HEK293 (cell line): ENCODE data around the gene BCAS3.

ENCODE experiments used
- CTCF ChIA-PET: fragments of 350-600 bp; formaldehyde crosslinking; extraction: SDS; loops from one replicate; lab custom pipeline; 2021; ENCODE audit warnings: antibody characterized with exemption; lab: Yijun Ruan, JAX
- POLR2A ChIA-PET: fragments of 300-600 bp; formaldehyde crosslinking; extraction: SDS; loops from one replicate; lab custom pipeline; 2020; ENCODE audit warnings: antibody characterized with exemption, inconsistent platforms; lab: Yijun Ruan, JAX
- H3K27ac ChIP-seq: fragments of 200-500 bp; sonication (Bioruptor generic); 2 replicates; pipeline ENCODE4 v1.5.1; 2014; ENCODE audit warnings: low read depth, low read length, control low read depth, inconsistent platforms; ENCODE audit errors: extremely low read depth
- H3K36me3 ChIP-seq, 2 experiments: fragments of 200-500 bp in 1 of 2; sonication (Bioruptor generic) in 1 of 2; 1 replicate in 1 of 2; 2 replicates in 1 of 2; pipeline ENCODE4 v1.5.1; 2014 to 2017; ENCODE audit warnings: inconsistent platforms in 2 of 2, low read length in 2 of 2; ENCODE audit not compliant: control insufficient read depth in 2 of 2, insufficient read depth in 1 of 2
- H3K4me1 ChIP-seq: fragments of 200-500 bp; sonication (Bioruptor generic); 2 replicates; pipeline ENCODE4 v1.5.1; 2014; ENCODE audit warnings: mild to moderate bottlenecking, low read length, inconsistent platforms; ENCODE audit not compliant: control insufficient read depth, insufficient read depth
- H3K4me3 ChIP-seq: 2 replicates; pipeline ENCODE4 v1.5.1; 2011; ENCODE audit warnings: low read depth, mild to moderate bottlenecking, control low read depth, low read length, moderate library complexity
- H3K9me3 ChIP-seq: fragments of 200-500 bp; sonication (Bioruptor generic); 2 replicates; pipeline ENCODE4 v1.5.1; 2014; ENCODE audit warnings: low read depth, low read length, inconsistent platforms; ENCODE audit not compliant: control insufficient read depth, insufficient read depth
- CTCF ChIP-seq: fragments of 450-650 bp; formaldehyde crosslinking; IDR thresholded peaks from 2 replicates; pipeline ENCODE4 v1.5.1; 2016; ENCODE audit warnings: missing biosample characterization, missing genetic modification characterization
- KLF10 ChIP-seq: fragments of 450-650 bp; IDR thresholded peaks from 2 replicates; pipeline ENCODE4 v1.5.1; 2018; ENCODE audit warnings: missing biosample characterization, mild to moderate bottlenecking, missing genetic modification characterization
- MZF1 ChIP-seq: fragments of 450-650 bp; formaldehyde crosslinking; IDR thresholded peaks from 2 replicates; pipeline ENCODE4 v1.5.1; 2017; ENCODE audit warnings: missing biosample characterization, missing genetic modification characterization, borderline replicate concordance
- PRDM1 ChIP-seq: fragments of 450-650 bp; formaldehyde crosslinking; IDR thresholded peaks from 2 replicates; pipeline ENCODE4; 2016; ENCODE audit warnings: missing biosample characterization, missing genetic modification characterization
- SCRT1 ChIP-seq: fragments of 450-650 bp; formaldehyde crosslinking; IDR thresholded peaks from 2 replicates; pipeline ENCODE4 v1.5.1; 2016; ENCODE audit warnings: missing biosample characterization, missing genetic modification characterization, borderline replicate concordance
- SCRT2 ChIP-seq: fragments of 450-650 bp; formaldehyde crosslinking; IDR thresholded peaks from 2 replicates; pipeline ENCODE4 v1.5.1; 2016; ENCODE audit warnings: missing biosample characterization, missing genetic modification characterization
- SP2 ChIP-seq: fragments of 450-650 bp; formaldehyde crosslinking; IDR thresholded peaks from 2 replicates; pipeline ENCODE4 v1.5.1; 2016; ENCODE audit warnings: missing biosample characterization, missing genetic modification characterization
- ZBTB21 ChIP-seq: fragments of 450-650 bp; formaldehyde crosslinking; IDR thresholded peaks from 2 replicates; pipeline ENCODE4 v1.5.1; 2017; ENCODE audit warnings: missing biosample characterization, missing genetic modification characterization
- ZNF133 ChIP-seq: fragments of 450-650 bp; formaldehyde crosslinking; IDR thresholded peaks from 2 replicates; pipeline ENCODE4 v1.5.1; 2016; ENCODE audit warnings: missing biosample characterization, missing genetic modification characterization
- ZNF146 ChIP-seq: fragments of 450-650 bp; formaldehyde crosslinking; IDR thresholded peaks from 2 replicates; pipeline ENCODE4 v1.5.1; 2016; ENCODE audit warnings: missing biosample characterization, missing genetic modification characterization
- ZNF169 ChIP-seq: fragments of 450-650 bp; formaldehyde crosslinking; IDR thresholded peaks from 2 replicates; pipeline ENCODE4 v1.5.1; 2016; ENCODE audit warnings: missing biosample characterization, missing genetic modification characterization
- ZNF175 ChIP-seq: fragments of 450-650 bp; formaldehyde crosslinking; IDR thresholded peaks from 2 replicates; pipeline ENCODE4 v1.5.1; 2016; ENCODE audit warnings: missing biosample characterization, missing genetic modification characterization
- ZNF37A ChIP-seq: fragments of 450-650 bp; IDR thresholded peaks from 2 replicates; pipeline ENCODE4 v1.5.1; 2018; ENCODE audit warnings: missing biosample characterization, missing genetic modification characterization
- ZNF394 ChIP-seq: fragments of 450-650 bp; formaldehyde crosslinking; IDR thresholded peaks from 2 replicates; pipeline ENCODE4 v1.5.1; 2016; ENCODE audit warnings: missing biosample characterization, missing genetic modification characterization, mild to moderate bottlenecking, moderate library complexity, borderline replicate concordance
- ZNF488 ChIP-seq: fragments of 450-650 bp; formaldehyde crosslinking; IDR thresholded peaks from 2 replicates; pipeline ENCODE4 v1.5.1; 2016; ENCODE audit warnings: missing biosample characterization, missing genetic modification characterization
- ZNF521 ChIP-seq: fragments of 450-650 bp; formaldehyde crosslinking; IDR thresholded peaks from 2 replicates; pipeline ENCODE4 v1.5.1; 2017; ENCODE audit warnings: missing biosample characterization, mild to moderate bottlenecking, missing genetic modification characterization
- ZNF555 ChIP-seq: fragments of 450-650 bp; formaldehyde crosslinking; conservative IDR thresholded peaks from 2 replicates; pipeline ENCODE4 v1.5.1; 2017; ENCODE audit warnings: missing biosample characterization, mild to moderate bottlenecking, missing genetic modification characterization, inconsistent platforms
- ZNF600 ChIP-seq: fragments of 450-650 bp; formaldehyde crosslinking; IDR thresholded peaks from 2 replicates; pipeline ENCODE4 v1.5.1; 2016; ENCODE audit warnings: missing biosample characterization, missing genetic modification characterization
- ZNF629 ChIP-seq: fragments of 450-650 bp; formaldehyde crosslinking; IDR thresholded peaks from 2 replicates; pipeline ENCODE4 v1.5.1; 2017; ENCODE audit warnings: missing biosample characterization, missing genetic modification characterization
- ZNF654 ChIP-seq: fragments of 450-650 bp; formaldehyde crosslinking; IDR thresholded peaks from 2 replicates; pipeline ENCODE4 v1.5.1; 2016; ENCODE audit warnings: low read depth, missing biosample characterization, missing genetic modification characterization
- ZNF837 ChIP-seq: fragments of 450-650 bp; formaldehyde crosslinking; IDR thresholded peaks from 2 replicates; pipeline ENCODE4 v1.5.1; 2016; ENCODE audit warnings: missing biosample characterization, missing genetic modification characterization
- ZNF843 ChIP-seq: fragments of 450-650 bp; formaldehyde crosslinking; IDR thresholded peaks from 2 replicates; pipeline ENCODE4 v1.5.1; 2016; ENCODE audit warnings: missing biosample characterization, missing genetic modification characterization
- ZSCAN30 ChIP-seq: fragments of 450-650 bp; IDR thresholded peaks from 2 replicates; pipeline ENCODE4 v1.5.1; 2018; ENCODE audit warnings: missing biosample characterization, mild to moderate bottlenecking, missing genetic modification characterization, moderate library complexity
- TF ChIP-seq, protein P1 (sequence below): fragments of 450-650 bp; formaldehyde crosslinking; IDR thresholded peaks from 2 replicates; pipeline ENCODE4 v1.5.1; 2016; ENCODE audit warnings: missing biosample characterization, missing genetic modification characterization

Gene BCAS3

DNA sequence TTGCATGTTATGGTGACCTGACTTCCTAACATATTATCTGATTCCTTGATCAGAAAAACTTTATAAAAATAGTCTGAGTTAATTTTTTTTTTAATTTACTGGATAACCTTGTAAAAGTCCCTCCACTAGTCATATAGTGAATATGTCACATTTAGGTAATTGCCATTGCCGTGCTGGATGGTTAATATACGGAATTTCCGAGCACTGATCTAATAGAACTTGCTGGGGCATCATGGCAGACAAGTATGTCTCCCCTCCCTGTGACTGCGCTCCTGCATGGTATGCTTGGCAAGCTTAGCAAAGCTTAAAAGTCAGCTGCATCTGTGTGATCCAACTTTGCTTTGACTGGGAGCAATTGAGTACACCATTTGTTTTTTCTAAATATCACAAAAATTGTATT is 482.6 kb downstream of the BCAS3 start:
- H3K4me1 ChIP-seq, result peaks cover 44% of the 10 kb centered on the region

GRCh38 chr17:61160789-61161445 is 483.3 kb downstream of the BCAS3 start:
- no peaks in the 10 kb centered on the region for H3K9me3 ChIP-seq
- no peak overlapping the region for H3K4me3 ChIP-seq
- no peak overlapping the region for H3K27ac ChIP-seq
- H3K4me1 ChIP-seq, result peaks cover 37% of the 10 kb centered on the region
- ChIA-PET POLR2A (no interaction called here), CTCF (interaction anchor here (0.7 kb wide), 1 partner anchor 1046 kb away, joined by 3 read pairs; no protein-coding TSS in a partner anchor)
- TF ChIP-seq ZNF37A (tag by site-specific recombination) (no peak), ZNF394 (tag by site-specific recombination) (no peak), SCRT1 (tag by site-specific recombination) (0 out of 2 replicates have a peak, but pooled peaks have one; percentile 39), ZNF169 (no peak), ZNF629 (tag by site-specific recombination) (no peak), ZSCAN30 (tag by site-specific recombination) (no peak), SCRT2 (peak; percentile 86)
- TF ChIP-seq, protein P1, sequence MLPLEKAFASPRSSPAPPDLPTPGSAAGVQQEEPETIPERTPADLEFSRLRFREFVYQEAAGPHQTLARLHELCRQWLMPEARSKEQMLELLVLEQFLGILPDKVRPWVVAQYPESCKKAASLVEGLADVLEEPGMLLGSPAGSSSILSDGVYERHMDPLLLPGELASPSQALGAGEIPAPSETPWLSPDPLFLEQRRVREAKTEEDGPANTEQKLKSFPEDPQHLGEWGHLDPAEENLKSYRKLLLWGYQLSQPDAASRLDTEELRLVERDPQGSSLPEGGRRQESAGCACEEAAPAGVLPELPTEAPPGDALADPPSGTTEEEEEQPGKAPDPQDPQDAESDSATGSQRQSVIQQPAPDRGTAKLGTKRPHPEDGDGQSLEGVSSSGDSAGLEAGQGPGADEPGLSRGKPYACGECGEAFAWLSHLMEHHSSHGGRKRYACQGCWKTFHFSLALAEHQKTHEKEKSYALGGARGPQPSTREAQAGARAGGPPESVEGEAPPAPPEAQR (tag by site-specific recombination), result no peak
- no peaks in the 10 kb centered on the region for H3K36me3 ChIP-seq

More for the DNA sequence above, 482.6 kb downstream of the BCAS3 start:
- POLR2A ChIA-PET, result no interaction called here
- TF ChIP-seq MZF1 (tag by site-specific recombination) (no peak), KLF10 (tag by site-specific recombination) (no peak), CTCF (tag by site-specific recombination) (no peak), ZNF837 (tag by site-specific recombination) (no peak), ZBTB21 (tag by site-specific recombination) (no peak), SP2 (tag by site-specific recombination) (no peak), ZNF521 (tag by site-specific recombination) (no peak), ZNF488 (tag by site-specific recombination) (no peak), ZNF600 (tag by site-specific recombination) (no peak)
- TF ChIP-seq, all 188 proteins: peak for 0
- no peaks in the 10 kb centered on the region for H3K9me3 ChIP-seq
- H3K4me3 ChIP-seq, result no peak overlapping the region
- no peaks in the 10 kb centered on the region for H3K36me3 ChIP-seq
- CTCF ChIA-PET, result no interaction called here
- H3K27ac ChIP-seq, result no peak overlapping the region

- no peak overlapping the region for H3K27ac ChIP-seq
- no peaks in the 10 kb centered on the region for H3K9me3 ChIP-seq
- H3K4me1 ChIP-seq, result peaks cover 30% of the 10 kb centered on the region
- POLR2A ChIA-PET, result no interaction called here
- H3K36me3 ChIP-seq, result no peaks in the 10 kb centered on the region
- CTCF ChIA-PET, result interaction anchor here (0.6 to 0.7 kb wide), 2 partner anchors 61 to 1046 kb away, joined by 3 read pairs; no protein-coding TSS in a partner anchor
- no peak overlapping the region for H3K4me3 ChIP-seq
- TF ChIP-seq ZNF654 (tag by site-specific recombination) (no peak), PRDM1 (tag by site-specific recombination) (no peak), ZNF146 (tag by site-specific recombination) (no peak), ZNF843 (no peak), ZNF175 (tag by site-specific recombination) (no peak), ZNF555 (tag by site-specific recombination) (no peak), ZNF521 (tag by site-specific recombination) (no peak), ZSCAN30 (tag by site-specific recombination) (no peak), ZNF133 (tag by site-specific recombination) (no peak)
Observed at GRCh38 chr17:61161615-61162134, 484.0 kb downstream of the BCAS3 start.
